ENCODE measurements around the gene SPTLC1.

- TF ChIP-seq CTCF (IDR thresholded peaks at IDR 0.05): no peak
- TF ChIP-seq POLR2AphosphoS5 (IDR thresholded peaks at IDR 0.05): no peak
- TF ChIP-seq POLR2A (IDR thresholded peaks at IDR 0.05): no peak
Observed at GRCh38 chr9:92035146-92035545, 80.1 kb downstream of the SPTLC1 start.
